IPS-15b (cell line): ENCODE results near the gene PKP3.
"Not testable (repeated sequence)": the region's sequence is repeated elsewhere in the genome, so short reads cannot be mapped to it uniquely, and the experiment has no call there.

ENCODE experiments used
- H3K27me3 ChIP-seq: one replicate; pipeline ENCODE4 v1.6.1; 2013; ENCODE audit warnings: low read length; ENCODE audit not compliant: control insufficient read depth, insufficient read depth
- H3K36me3 ChIP-seq: one replicate; pipeline ENCODE4 v1.6.1; 2013; ENCODE audit warnings: low read length; ENCODE audit not compliant: control insufficient read depth, insufficient read depth
- H3K4me1 ChIP-seq: one replicate; pipeline ENCODE4 v1.6.1; 2013; ENCODE audit warnings: mild to moderate bottlenecking, low read length; ENCODE audit not compliant: control insufficient read depth, insufficient read depth
- H3K4me3 ChIP-seq: one replicate; pipeline ENCODE4 v1.5.1; 2013; ENCODE audit warnings: low read depth, low read length
- H3K9ac ChIP-seq: one replicate; pipeline ENCODE4 v1.6.1; 2013; ENCODE audit warnings: low read depth, mild to moderate bottlenecking, low read length
- H3K9me3 ChIP-seq: one replicate; pipeline ENCODE4 v1.6.1; 2013; ENCODE audit warnings: mild to moderate bottlenecking, low read length; ENCODE audit not compliant: control insufficient read depth, insufficient read depth

Gene PKP3

DNA sequence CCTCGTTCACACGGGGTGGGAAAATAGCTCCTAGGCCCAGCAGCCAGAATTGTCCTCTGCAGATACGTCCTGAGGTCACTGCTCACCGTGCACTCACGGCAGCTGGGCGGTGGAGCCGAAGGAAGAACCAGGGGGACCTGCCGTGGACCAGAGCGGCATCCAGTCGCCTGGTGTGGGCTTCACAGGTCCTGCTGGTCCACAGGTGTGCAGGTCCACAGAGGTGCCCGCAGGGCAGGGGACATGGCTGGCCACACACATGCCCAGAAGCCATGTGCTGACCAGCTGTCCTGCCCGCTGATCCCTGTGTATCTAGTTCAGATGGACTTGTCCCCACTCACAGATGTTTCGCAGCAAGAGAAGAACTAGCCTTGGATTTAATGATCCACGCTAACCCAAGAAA, 10.6 kb upstream of the PKP3 start:
- peaks cover 5% of the 10 kb centered on the region for H3K27me3 ChIP-seq
- H3K9me3 ChIP-seq, result peaks cover 4% of the 10 kb centered on the region
- no peak overlapping the region for H3K9ac ChIP-seq
- peaks cover 18% of the 10 kb centered on the region for H3K36me3 ChIP-seq
- no peaks in the 10 kb centered on the region for H3K4me1 ChIP-seq
- H3K4me3 ChIP-seq, result no peak overlapping the region

GRCh38 chr11:384511-384910, 9.5 kb upstream of the PKP3 start:
- H3K4me1 ChIP-seq, result no peaks in the 10 kb centered on the region
- peaks cover 5% of the 10 kb centered on the region for H3K27me3 ChIP-seq
- no peak overlapping the region for H3K9ac ChIP-seq
- peaks cover 13% of the 10 kb centered on the region for H3K36me3 ChIP-seq
- H3K9me3 ChIP-seq, result peaks cover 4% of the 10 kb centered on the region
- no peak overlapping the region for H3K4me3 ChIP-seq

- Histone ChIP-seq H3K9me3 (peaks cover 4% of the 10 kb centered on the region), H3K4me1 (no peaks in the 10 kb centered on the region), H3K9ac (no peak overlapping the region), H3K27me3 (peaks cover 5% of the 10 kb centered on the region), H3K36me3 (peaks cover 5% of the 10 kb centered on the region), H3K4me3 (no peak overlapping the region)
Observed at GRCh38 chr11:385594-386351, 8.2 kb upstream of the PKP3 start.

DNA sequence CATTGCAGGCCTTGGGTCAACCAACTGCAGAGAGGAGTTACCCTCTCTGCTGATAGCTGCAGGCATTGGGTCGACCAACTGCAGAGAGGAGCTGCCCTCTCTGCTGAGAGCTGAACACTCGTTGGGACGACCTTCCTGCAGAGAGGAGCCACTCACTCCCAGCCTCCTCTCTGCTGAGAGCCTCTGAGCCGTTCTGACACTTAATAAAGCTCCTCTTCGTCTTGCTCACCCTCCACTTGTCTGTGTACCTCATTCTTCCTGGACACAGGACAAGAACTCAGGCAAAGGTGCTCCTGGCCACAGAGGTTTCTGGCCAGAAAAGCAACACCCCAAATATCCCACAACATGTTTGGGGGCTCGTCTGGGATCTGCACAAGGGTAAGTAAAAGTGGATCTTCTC, 7.5 kb upstream of the PKP3 start:
- Histone ChIP-seq H3K9me3 (peaks cover 4% of the 10 kb centered on the region), H3K9ac (no peak overlapping the region), H3K4me3 (no peak overlapping the region), H3K27me3 (peaks cover 5% of the 10 kb centered on the region), H3K36me3 (peaks cover 2% of the 10 kb centered on the region), H3K4me1 (no peaks in the 10 kb centered on the region)

GRCh38 chr11:387193-387793, 6.7 kb upstream of the PKP3 start:
- peaks cover 5% of the 10 kb centered on the region for H3K27me3 ChIP-seq
- H3K4me3 ChIP-seq, result no peak overlapping the region
- H3K9me3 ChIP-seq, result peaks cover 4% of the 10 kb centered on the region
- no peaks in the 10 kb centered on the region for H3K4me1 ChIP-seq
- H3K9ac ChIP-seq, result no peak overlapping the region
- H3K36me3 ChIP-seq, result no peaks in the 10 kb centered on the region

GRCh38 chr11:389369-389768, 4.6 kb upstream of the PKP3 start:
- H3K9ac ChIP-seq, H3K27me3 ChIP-seq, H3K9me3 ChIP-seq, H3K36me3 ChIP-seq, H3K4me3 ChIP-seq, H3K4me1 ChIP-seq: not testable (repeated sequence)

DNA sequence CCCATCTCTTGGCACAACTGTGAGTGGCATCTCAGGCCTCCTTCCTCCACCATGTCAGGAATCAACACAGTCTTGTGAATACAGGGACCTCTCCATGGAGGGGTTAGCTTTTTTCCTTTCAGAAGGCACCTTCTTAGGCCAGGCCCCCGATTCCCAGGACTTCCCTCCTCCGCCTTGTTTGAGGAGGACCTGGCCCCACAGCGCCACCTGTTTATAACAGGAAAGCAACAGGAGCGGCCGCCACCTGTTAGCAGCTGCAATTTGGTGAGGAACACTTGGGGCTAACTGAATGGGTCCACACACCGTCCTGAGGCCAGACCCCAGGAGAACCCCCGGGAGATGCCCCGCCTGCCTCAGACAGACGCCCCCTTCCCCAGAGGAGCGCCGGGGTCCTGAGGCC, 3.8 kb upstream of the PKP3 start:
- Histone ChIP-seq H3K4me1 (no peaks in the 10 kb centered on the region), H3K27me3 (peaks cover 5% of the 10 kb centered on the region)

DNA sequence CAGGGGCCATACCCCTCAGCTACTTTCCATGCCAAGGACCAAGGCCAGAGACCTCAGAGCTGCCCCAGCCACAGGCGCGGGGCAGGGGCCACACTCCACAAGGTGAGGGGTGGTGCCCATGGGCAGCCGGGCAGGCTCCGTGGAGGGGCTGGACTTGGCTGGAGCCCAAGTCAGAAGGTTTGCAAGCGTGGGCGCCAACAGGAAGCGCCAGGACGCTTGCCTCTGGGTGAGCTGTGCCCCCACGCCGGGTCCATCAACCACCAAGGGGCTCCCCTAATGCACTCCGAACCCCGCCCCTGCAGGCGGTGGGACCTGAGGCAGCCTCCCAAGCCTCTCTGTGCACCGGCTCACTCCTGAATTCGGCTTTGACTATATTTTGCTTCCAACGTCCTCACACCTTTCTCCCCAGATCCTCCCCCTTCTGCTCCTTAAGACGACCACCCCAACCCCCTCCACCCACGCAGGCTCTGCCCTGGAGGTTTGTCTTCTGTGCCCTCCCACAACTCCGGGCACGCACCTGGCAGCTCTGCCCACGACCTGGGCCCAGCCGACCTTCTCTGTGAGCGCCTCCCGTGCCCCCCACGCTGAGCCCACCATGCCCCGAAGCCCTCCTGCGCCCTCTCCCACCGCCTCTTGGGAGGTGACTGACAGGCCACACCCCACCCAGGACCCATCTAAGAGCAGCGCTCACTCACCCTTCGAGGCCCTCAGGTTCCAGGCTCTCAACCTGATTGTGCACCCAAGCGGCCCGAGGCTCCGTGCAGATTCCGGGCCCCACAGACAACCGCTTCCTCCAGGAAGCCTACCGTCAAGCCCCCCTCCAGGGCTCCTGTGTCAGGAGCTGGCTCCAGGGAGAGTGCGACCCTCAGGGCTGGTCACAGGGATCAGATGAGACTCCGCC, 2.6 kb upstream of the PKP3 start:
- Histone ChIP-seq H3K9ac (no peak overlapping the region), H3K4me1 (no peaks in the 10 kb centered on the region), H3K36me3 (peaks cover 3% of the 10 kb centered on the region), H3K4me3 (no peak overlapping the region), H3K27me3 (peaks cover 5% of the 10 kb centered on the region), H3K9me3 (peaks cover 2% of the 10 kb centered on the region)

More for the DNA sequence above, 3.8 kb upstream of the PKP3 start:
- H3K4me3 ChIP-seq, result no peak overlapping the region
- H3K9ac ChIP-seq, result no peak overlapping the region
- peaks cover 4% of the 10 kb centered on the region for H3K9me3 ChIP-seq
- no peaks in the 10 kb centered on the region for H3K36me3 ChIP-seq

GRCh38 chr11:392102-392777, 1.8 kb upstream of the PKP3 start:
- peaks cover 9% of the 10 kb centered on the region for H3K36me3 ChIP-seq

GRCh38 chr11:393219-394033, 583 bp upstream of the PKP3 start:
- H3K36me3 ChIP-seq, result peaks cover 14% of the 10 kb centered on the region
- H3K27me3 ChIP-seq, result no peaks in the 10 kb centered on the region
- H3K4me1 ChIP-seq, result no peaks in the 10 kb centered on the region
- H3K9me3 ChIP-seq, result no peaks in the 10 kb centered on the region
- H3K9ac ChIP-seq, result peak overlapping the region; percentile 47
- peak overlapping the region; percentile 32 for H3K4me3 ChIP-seq

More at GRCh38 chr11:392102-392777, 1.8 kb upstream of the PKP3 start:
- H3K27me3 ChIP-seq, result peaks cover 5% of the 10 kb centered on the region
- no peak overlapping the region for H3K4me3 ChIP-seq
- H3K4me1 ChIP-seq, result no peaks in the 10 kb centered on the region
- no peak overlapping the region for H3K9ac ChIP-seq
- no peaks in the 10 kb centered on the region for H3K9me3 ChIP-seq
